Measurements from ENCODE around the gene USP4. TPM values are rescaled to one million over a fixed set of nuclear protein-coding genes. Genes with fewer than 3 reads are reported as not detected.

The USP4 gene
- total and polyA plus RNA-seq, 2 of the 8 experiments (the other 6 are each of a cell fraction or from before 2014, with no cell fraction given), result 16.0 to 27.8 TPM

DNA sequence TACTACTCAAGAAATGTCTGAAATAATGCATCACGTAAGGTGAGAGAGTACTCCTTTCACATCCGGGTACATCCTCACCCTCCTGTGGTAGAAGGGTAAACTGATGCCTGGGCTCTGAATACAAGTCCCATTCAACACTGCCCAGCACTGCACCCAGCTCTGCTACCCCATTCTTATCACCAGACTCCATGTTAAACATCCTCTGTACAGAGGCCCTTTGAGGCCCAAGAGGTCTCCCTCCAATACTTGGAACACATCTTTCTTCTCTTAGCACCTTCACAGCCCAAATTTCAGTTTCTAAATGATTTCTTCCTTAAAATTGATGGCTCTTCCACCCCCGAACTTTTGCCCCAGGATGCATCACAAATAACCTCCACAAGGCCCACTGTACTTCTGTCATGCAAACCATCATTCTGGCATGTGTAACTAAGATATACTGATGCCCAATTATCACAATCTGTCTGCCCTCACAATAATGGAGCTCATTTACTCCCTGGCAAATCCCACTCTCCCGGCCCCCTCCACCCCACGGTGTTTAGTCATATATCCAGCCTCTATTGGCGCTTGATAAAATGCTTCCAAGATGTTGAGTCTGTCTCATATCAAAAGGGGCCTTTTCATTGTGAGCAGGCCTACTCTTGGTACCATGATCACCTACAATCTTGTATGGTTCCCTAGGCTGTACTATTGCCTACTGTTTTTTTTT is 30.9 kb upstream of the USP4 start:
- peaks cover 0 to 23% of the 10 kb centered on the region in 2 experiments; a peak in 1 of 4 replicates for H3K79me2 ChIP-seq (ENCODE audit: control insufficient read depth in 1 of 2, insufficient read depth in 2 of 2, low read length in 2 of 2)
- 82% methylated on average over 6 of the region's 6 CpGs; no CpG with 5 or more reads in 1 of the 2 experiments for WGBS, 2 experiments (ENCODE audit: extremely low coverage in 1 of 2, insufficient coverage in 1 of 2, insufficient read length in 1 of 2, insufficient replicate concordance in 2 of 2, low coverage in 1 of 2, low lambda C conversion rate in 2 of 2, missing lambda C conversion rate in 1 of 2)
- no peaks in the 10 kb centered on the region for H3K4me1 ChIP-seq (replicated peaks in 1 of 4; ENCODE audit: control insufficient read depth in 3 of 4, insufficient read depth in 4 of 4, low read length in 3 of 4)
- H3K56ac ChIP-seq (replicated peaks; ENCODE audit: insufficient read length, low read depth, low read length), result no peak overlapping the region
- ChIA-PET CTCF (ENCODE audit: partially characterized antibody) (interaction anchor here (0.6 to 1.3 kb wide), 3 partner anchors 10 to 44 kb away, joined by 3 to 4 read pairs (median 3); no protein-coding TSS in a partner anchor), POLR2A (ENCODE audit: partially characterized antibody) (interaction anchor here (0.6 to 2.3 kb wide), 7 partner anchors 12 to 1752 kb away, joined by 3 to 5 read pairs (median 3); partner anchors contain the start of genes INKA1, RHOA and TCTA)
- H2BK12ac ChIP-seq (ENCODE audit: low read depth, low read length), result no peak overlapping the region
- no peak overlapping the region for H2AK5ac ChIP-seq (ENCODE audit: low read depth, low read length)
- H3K18ac ChIP-seq (ENCODE audit: extremely low read depth, low read length), result no peak overlapping the region
- no peak overlapping the region for H3K4ac ChIP-seq (replicated peaks; ENCODE audit: insufficient read length, low read depth, low read length)
- no peak overlapping the region for H2BK15ac ChIP-seq (ENCODE audit: low read length)
- peaks cover 10 to 63% (median 26%) of the 10 kb centered on the region in 4 experiments; a peak in 7 of 8 replicates for H3K36me3 ChIP-seq (ENCODE audit: control insufficient read depth in 2 of 4, insufficient read depth in 4 of 4, low read length in 3 of 4)
- H3K27me3 ChIP-seq (replicated peaks in 1 of 4; ENCODE audit: control insufficient read depth in 3 of 4, extremely low read depth in 1 of 4, insufficient read depth in 3 of 4, low read length in 3 of 4), result no peaks in the 10 kb centered on the region
- H3K79me1 ChIP-seq (ENCODE audit: low read depth, low read length), result peaks cover 2% of the 10 kb centered on the region; the same call in 1 of the 2 replicates
- FAIRE-seq (no peak), DNase-seq (ENCODE audit: low read depth in 1 of 2, low spot score in 2 of 2) (no peak)
- no peaks in the 10 kb centered on the region for H3K9me3 ChIP-seq (ENCODE audit: insufficient read depth in 2 of 2, low read depth in 1 of 2, low read length in 1 of 2)
- no peak overlapping the region for H3K23ac ChIP-seq (ENCODE audit: insufficient read length)
- H4K20me1 ChIP-seq (replicated peaks in 1 of 2; ENCODE audit: control insufficient read depth in 1 of 2, insufficient read depth in 2 of 2, low read length in 2 of 2), result peaks cover 0 to 11% of the 10 kb centered on the region in 2 experiments
- no peaks in the 10 kb centered on the region for H3K23me2 ChIP-seq (ENCODE audit: low read depth, low read length)
- no peak overlapping the region for H3K4me2 ChIP-seq (ENCODE audit: insufficient read depth in 1 of 2, low read depth in 2 of 2, low read length in 2 of 2)
- no peak overlapping the region for H4K8ac ChIP-seq (ENCODE audit: extremely low read depth, insufficient read depth, low read length)
- no peak overlapping the region for H2BK120ac ChIP-seq (replicated peaks; ENCODE audit: low read depth, low read length)
- H2BK5ac ChIP-seq (ENCODE audit: low read depth, low read length), result no peak overlapping the region
- H3K4me3 ChIP-seq (ENCODE audit: extremely low read depth in 1 of 4, insufficient read depth in 2 of 4, low read depth in 3 of 4, low read length in 4 of 4), result no peak overlapping the region
- H4K5ac ChIP-seq (ENCODE audit: insufficient read length, low read depth, low read length), result no peak overlapping the region
- H3K14ac ChIP-seq (ENCODE audit: insufficient read length), result no peak overlapping the region
- H2BK20ac ChIP-seq (ENCODE audit: low read length), result no peak overlapping the region
- no peak overlapping the region for H3K9ac ChIP-seq (replicated peaks in 1 of 4; ENCODE audit: extremely low read depth in 1 of 4, low read depth in 3 of 4, low read length in 3 of 4)
- no peak overlapping the region for H4K91ac ChIP-seq (replicated peaks; ENCODE audit: insufficient read length, low read length)
- no peak overlapping the region for H3K27ac ChIP-seq (ENCODE audit: low read depth, low read length)
- no peak overlapping the region for H2AFZ ChIP-seq (ENCODE audit: low read length)
- TF ChIP-seq KDM5A (IDR thresholded peaks at IDR 0.05; ENCODE audit: low read length) (no peak), RNF2 (IDR thresholded peaks at IDR 0.05; ENCODE audit: borderline replicate concordance, low read depth, low read length, missing control alignments, poor library complexity, severe bottlenecking) (no peak)
